ENCODE data around the gene SPINT1.
A peak's percentile ranks its signal among the peaks of the same experiment; 100 is the strongest.

SPINT1 gene

GRCh38 chr15:40900256-40901052 is 56.6 kb downstream of the SPINT1 start:
- TF ChIP-seq, protein P1, sequence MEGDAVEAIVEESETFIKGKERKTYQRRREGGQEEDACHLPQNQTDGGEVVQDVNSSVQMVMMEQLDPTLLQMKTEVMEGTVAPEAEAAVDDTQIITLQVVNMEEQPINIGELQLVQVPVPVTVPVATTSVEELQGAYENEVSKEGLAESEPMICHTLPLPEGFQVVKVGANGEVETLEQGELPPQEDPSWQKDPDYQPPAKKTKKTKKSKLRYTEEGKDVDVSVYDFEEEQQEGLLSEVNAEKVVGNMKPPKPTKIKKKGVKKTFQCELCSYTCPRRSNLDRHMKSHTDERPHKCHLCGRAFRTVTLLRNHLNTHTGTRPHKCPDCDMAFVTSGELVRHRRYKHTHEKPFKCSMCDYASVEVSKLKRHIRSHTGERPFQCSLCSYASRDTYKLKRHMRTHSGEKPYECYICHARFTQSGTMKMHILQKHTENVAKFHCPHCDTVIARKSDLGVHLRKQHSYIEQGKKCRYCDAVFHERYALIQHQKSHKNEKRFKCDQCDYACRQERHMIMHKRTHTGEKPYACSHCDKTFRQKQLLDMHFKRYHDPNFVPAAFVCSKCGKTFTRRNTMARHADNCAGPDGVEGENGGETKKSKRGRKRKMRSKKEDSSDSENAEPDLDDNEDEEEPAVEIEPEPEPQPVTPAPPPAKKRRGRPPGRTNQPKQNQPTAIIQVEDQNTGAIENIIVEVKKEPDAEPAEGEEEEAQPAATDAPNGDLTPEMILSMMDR (IDR thresholded peaks at IDR 0.05; ENCODE audit: low read depth, low read length, missing control alignments) = no peak

DNA sequence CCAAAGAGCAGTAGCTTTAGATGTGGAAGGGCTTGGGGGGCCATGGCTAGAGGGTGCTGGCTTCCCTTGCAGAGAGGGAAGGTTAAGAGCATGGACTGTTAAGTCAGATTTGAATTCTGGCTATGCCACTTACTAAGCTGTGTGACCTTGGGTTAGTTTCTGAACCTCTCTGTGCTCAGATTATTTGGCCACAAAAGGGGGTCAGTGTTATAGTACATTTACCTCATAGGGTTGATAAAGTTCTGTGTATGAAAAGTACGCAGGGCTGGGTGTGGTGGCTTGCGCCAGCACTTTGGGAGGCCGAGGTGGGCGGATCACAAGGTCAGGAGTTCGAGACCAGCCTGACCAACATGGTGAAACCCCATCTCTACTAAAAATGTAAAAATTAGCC is 57.2 kb downstream of the SPINT1 start:
- TF ChIP-seq, protein P1 (IDR thresholded peaks at IDR 0.05; ENCODE audit: low read depth, low read length, missing control alignments) = no peak
- DNase-seq (ENCODE audit: low read depth) = no peak
- H3K4me3 ChIP-seq (ENCODE audit: low read depth, low read length) = no peak overlapping the region

More at GRCh38 chr15:40900256-40901052, 56.6 kb downstream of the SPINT1 start:
- no peak for DNase-seq (ENCODE audit: low read depth)
- no peak overlapping the region for H3K4me3 ChIP-seq (ENCODE audit: low read depth, low read length)

- no peak for DNase-seq (ENCODE audit: low read depth)
- TF ChIP-seq, protein P1 (IDR thresholded peaks at IDR 0.05; ENCODE audit: low read depth, low read length, missing control alignments) = no peak
- no peak overlapping the region for H3K4me3 ChIP-seq (ENCODE audit: low read depth, low read length)
Measured at GRCh38 chr15:40902605-40903561, 59.0 kb downstream of the SPINT1 start.

DNA sequence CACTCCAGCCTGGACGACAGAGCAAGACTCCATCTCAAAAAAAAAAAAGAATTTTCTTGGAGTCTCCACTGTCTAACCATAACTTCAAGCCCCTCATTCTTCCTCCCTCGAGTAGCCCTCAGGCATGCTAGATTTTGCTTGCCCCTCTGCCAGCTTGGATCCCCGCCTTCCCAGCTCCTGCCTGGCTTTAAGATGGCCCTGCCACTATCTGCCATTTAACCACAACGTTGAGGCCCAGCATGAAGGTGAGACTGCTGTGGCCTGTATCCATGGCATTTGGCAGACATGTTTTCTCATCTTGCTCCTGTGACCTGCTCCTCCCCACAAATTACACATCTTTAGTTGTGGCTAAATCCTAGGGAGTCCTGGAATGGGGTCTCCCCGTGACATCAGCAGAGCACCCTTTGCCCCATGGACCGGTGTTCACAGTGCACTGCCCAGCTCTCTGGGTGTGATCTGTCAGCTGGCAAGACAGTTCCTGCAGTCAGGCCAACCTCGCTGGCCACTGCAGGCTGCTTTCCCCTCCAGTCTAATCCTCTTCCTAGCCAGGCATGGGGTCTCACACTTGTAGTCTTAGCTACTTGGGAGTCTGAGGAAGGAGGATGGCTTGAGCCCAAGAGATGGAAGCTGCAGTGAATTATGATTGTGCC is 60.8 kb downstream of the SPINT1 start:
- TF ChIP-seq, protein P1 (IDR thresholded peaks at IDR 0.05; ENCODE audit: low read depth, low read length, missing control alignments) = no peak
- DNase-seq (ENCODE audit: low read depth) = no peak
- no peak overlapping the region for H3K4me3 ChIP-seq (ENCODE audit: low read depth, low read length)

DNA sequence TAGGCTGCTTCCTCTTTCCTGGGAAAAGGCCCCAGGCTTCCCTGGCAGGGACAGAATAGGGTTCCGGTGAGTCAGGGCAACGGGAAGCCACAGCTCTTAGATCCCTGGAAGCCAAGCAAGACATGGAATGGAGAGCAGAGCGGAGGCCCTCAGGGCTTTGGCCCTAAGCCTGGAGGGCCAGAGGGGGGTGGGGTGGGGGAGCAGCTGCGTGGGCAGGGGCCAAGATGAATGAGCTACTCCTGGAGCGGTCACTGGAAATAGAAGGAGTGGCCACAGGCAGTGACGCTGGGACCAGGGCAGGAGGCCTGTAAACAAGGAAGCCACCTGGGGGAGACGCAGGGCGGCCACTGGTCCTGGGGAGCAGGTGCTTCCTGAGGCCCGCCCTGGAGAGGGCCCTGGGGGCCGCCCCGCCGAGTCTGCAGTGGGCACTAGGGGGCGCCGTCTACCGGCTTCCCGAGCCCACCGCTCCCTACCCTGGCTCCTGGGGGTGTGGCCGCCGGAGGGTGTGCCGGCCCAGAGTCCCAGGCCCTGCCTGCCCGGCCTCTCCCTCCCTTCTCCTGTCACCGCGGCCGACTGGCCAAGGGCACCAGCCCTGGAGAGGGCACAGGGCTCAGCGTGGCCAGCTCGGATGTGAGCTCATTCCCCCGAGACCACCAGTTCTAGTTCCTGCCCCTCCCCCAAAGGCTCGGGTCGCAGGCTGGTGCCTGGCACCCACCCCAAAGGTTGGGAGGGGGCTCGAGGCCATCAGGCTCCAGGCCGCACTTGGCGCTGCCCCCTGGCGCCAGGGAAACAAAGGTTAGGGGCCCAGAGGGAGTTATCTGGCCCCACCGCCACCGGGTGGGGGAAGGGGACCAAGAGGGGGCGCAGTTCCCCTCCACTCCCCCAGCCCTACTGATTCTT is 62.5 kb downstream of the SPINT1 start:
- TF ChIP-seq, protein P1 (IDR thresholded peaks at IDR 0.05; ENCODE audit: low read depth, low read length, missing control alignments) = peak; percentile 87
- H3K4me3 ChIP-seq (ENCODE audit: low read depth, low read length) = peak overlapping the region; percentile 50
- DNase-seq (ENCODE audit: low read depth) = peak; percentile 37

Measured in GM12864 (cell line).